T-cell (primary cell): ENCODE results near the gene TMEM151B. TPM values are rescaled to one million over a fixed set of nuclear protein-coding genes. Genes with fewer than 3 reads are reported as not detected.

Experiments used
- ATAC-seq, 4 experiments: fragments of 200-7000 bp in 3 of 4; fragments of 150-1000 bp in 1 of 4; cut with Tn5 transposase; replicated peaks in 1 of 4; 1 replicate in 3 of 4; 2 replicates in 1 of 4; pipeline ENCODE4 v1.10.0; 2021; ENCODE audit warnings: moderate library complexity in 3 of 4, mild to moderate bottlenecking in 2 of 4, moderate number of reproducible peaks in 1 of 4
- CTCF ChIA-PET, 2 donors: fragments of 300-600 bp; sonication (Branson Sonifier 250); formaldehyde crosslinking; loops; one replicate each; lab custom pipeline; 2022; ENCODE audit warnings: antibody characterized with exemption in 2 of 2; lab: Charles Lee
- POLR2A ChIA-PET, 2 donors: fragments of 300-600 bp; sonication (Branson Sonifier 250); formaldehyde crosslinking; loops; one replicate each; lab custom pipeline; 2022; ENCODE audit warnings: antibody characterized with exemption in 2 of 2; lab: Charles Lee
- DNase-seq, 35 experiments: peaks; one replicate each; pipeline versions ENCODE4 v3.0.0 to v3.0.0-alpha.2; 2013 to 2023
- H3K27ac ChIP-seq: one replicate; pipeline ENCODE4 v1.5.1; 2013; ENCODE audit warnings: low read length
- H3K27me3 ChIP-seq, 2 experiments: replicated peaks in 1 of 2; 1 replicate in 1 of 2; 2 replicates in 1 of 2; pipeline versions ENCODE4 v1.6.1 to v1.7.0; 2013; ENCODE audit warnings: low read length in 1 of 2, mixed read lengths in 1 of 2; ENCODE audit not compliant: control insufficient read depth in 2 of 2, insufficient read depth in 2 of 2; ENCODE audit errors: extremely low read depth in 1 of 2
- H3K36me3 ChIP-seq, 2 donors: 1 replicate in 1 of 2; 2 replicates in 1 of 2; pipeline versions ENCODE4 v1.6.1 to v1.7.0; 2013; ENCODE audit warnings: low read length in 1 of 2; ENCODE audit not compliant: control insufficient read depth in 2 of 2, insufficient read depth in 1 of 2; ENCODE audit errors: extremely low read depth in 1 of 2
- H3K4me1 ChIP-seq, 2 experiments: 1 replicate in 1 of 2; 2 replicates in 1 of 2; pipeline versions ENCODE4 v1.6.1 to v1.7.0; 2013; ENCODE audit warnings: low read length in 2 of 2, mixed read lengths in 1 of 2; ENCODE audit not compliant: insufficient read depth in 2 of 2, control insufficient read depth in 1 of 2; ENCODE audit errors: extremely low read depth in 1 of 2
- H3K4me3 ChIP-seq, 2 donors: 1 replicate in 1 of 2; 2 replicates in 1 of 2; pipeline versions ENCODE4 v1.5.1 to v1.7.0; 2013; ENCODE audit warnings: mild to moderate bottlenecking in 2 of 2, low read length in 1 of 2, moderate library complexity in 1 of 2; ENCODE audit not compliant: control insufficient read depth in 1 of 2; ENCODE audit errors: extremely low read depth in 1 of 2
- H3K9me3 ChIP-seq: 2 replicates; pipeline ENCODE4 v1.7.0; 2013
- H3K27ac Mint-ChIP-seq, 2 donors: one replicate each; pipeline ENCODE4 v1.8.0; 2020 to 2021; ENCODE audit warnings: mild to moderate bottlenecking in 2 of 2, mixed read lengths in 2 of 2
- H3K27me3 Mint-ChIP-seq, 2 donors: one replicate each; pipeline ENCODE4 v1.8.0; 2021 to 2022; ENCODE audit warnings: mixed read lengths in 2 of 2
- H3K36me3 Mint-ChIP-seq: one replicate; pipeline ENCODE4 v1.8.0; 2021; ENCODE audit warnings: mixed read lengths
- H3K4me1 Mint-ChIP-seq, 3 donors: one replicate each; pipeline ENCODE4 v1.8.0; 2020 to 2022; ENCODE audit warnings: mixed read lengths in 3 of 3, mild to moderate bottlenecking in 1 of 3
- H3K4me3 Mint-ChIP-seq, 3 donors: one replicate each; pipeline ENCODE4 v1.8.0; 2020 to 2022; ENCODE audit warnings: mild to moderate bottlenecking in 3 of 3, mixed read lengths in 3 of 3, moderate library complexity in 3 of 3
- H3K9me3 Mint-ChIP-seq, 3 donors: one replicate each; pipeline ENCODE4 v1.8.0; 2020 to 2022; ENCODE audit warnings: mixed read lengths in 3 of 3
- WGBS: methylation state at CpG from one replicate; pipeline ENCODE4 v1.1.5; 2013; ENCODE audit warnings: missing lambda C conversion rate; ENCODE audit not compliant: insufficient coverage; 5-methylcytosine and 5-hydroxymethylcytosine counted together
- total RNA-seq, 35 experiments: library from RNA in 6 of 35; stranded (reverse) in 6 of 35; fragments of 120-200 nt in 1 of 35; gene quantifications; one replicate each; pipeline versions ENCODE4 v1.2.1 to v1.2.4 and lab custom pipeline; 2013 to 2026

TMEM151B gene
- total RNA-seq, 5 donors from 2014 or later (not counting 1 experiment from before 2014, with no cell fraction given): 0.13 to 0.18 (median 0.14) TPM; not detected in 2

- Mint-ChIP-seq H3K9me3 (no peaks in the 10 kb centered on the region), H3K4me3 (no peak overlapping the region), H3K4me1 (peaks cover 13 to 18% (median 17%) of the 10 kb centered on the region in 3 donors), H3K27me3 (no peaks in the 10 kb centered on the region), H3K36me3 (no peaks in the 10 kb centered on the region), H3K27ac (no peak overlapping the region)
- ATAC-seq (no peak), DNase-seq (no peak)
- Histone ChIP-seq H3K36me3 (no peaks in the 10 kb centered on the region), H3K4me1 (peaks cover 5 to 20% of the 10 kb centered on the region in 2 experiments), H3K27me3 (peaks cover 0 to 12% of the 10 kb centered on the region in 2 experiments), H3K9me3 (no peaks in the 10 kb centered on the region), H3K27ac (no peak overlapping the region), H3K4me3 (no peak overlapping the region)
- 100% methylated on average over 3 of the region's 7 CpGs for WGBS
- CTCF ChIA-PET: interaction anchor here in 1 of 2 donors (1.3 kb wide), 1 partner anchor 16 kb away, joined by 4 read pairs; no protein-coding TSS in a partner anchor
- POLR2A ChIA-PET: interaction anchor here in 1 of 2 donors (0.6 kb wide), 2 partner anchors 8 to 41 kb away, joined by 3 read pairs; no protein-coding TSS in a partner anchor
Measured at GRCh38 chr6:44227148-44227793, 43.0 kb upstream of the TMEM151B start.

- H3K4me3 Mint-ChIP-seq: no peak overlapping the region
- H3K27ac Mint-ChIP-seq: no peak overlapping the region
- no peaks in the 10 kb centered on the region for H3K36me3 Mint-ChIP-seq
Measured at GRCh38 chr6:44228031-44228430, 42.2 kb upstream of the TMEM151B start.

GRCh38 chr6:44228433-44228832, 41.8 kb upstream of the TMEM151B start:
- Histone ChIP-seq H3K4me3 (no peak overlapping the region), H3K36me3 (no peaks in the 10 kb centered on the region), H3K27ac (no peak overlapping the region), H3K27me3 (peaks cover 0 to 5% of the 10 kb centered on the region in 2 experiments), H3K4me1 (peaks cover 3 to 12% of the 10 kb centered on the region in 2 experiments), H3K9me3 (no peaks in the 10 kb centered on the region)
- Mint-ChIP-seq H3K9me3 (no peaks in the 10 kb centered on the region), H3K27me3 (no peaks in the 10 kb centered on the region), H3K4me3 (no peak overlapping the region), H3K36me3 (no peaks in the 10 kb centered on the region), H3K27ac (no peak overlapping the region), H3K4me1 (peaks cover 8 to 10% (median 8%) of the 10 kb centered on the region in 3 donors)
- 96% methylated on average over 7 of the region's 7 CpGs for WGBS
- ChIA-PET POLR2A (no interaction called here), CTCF (interaction anchor here in 1 of 2 donors (1.3 kb wide), 1 partner anchor 14 kb away, joined by 4 read pairs; no protein-coding TSS in a partner anchor)
- DNase-seq: no peak
- no peak for ATAC-seq

More at GRCh38 chr6:44228031-44228430, 42.2 kb upstream of the TMEM151B start:
- Histone ChIP-seq H3K36me3 (no peaks in the 10 kb centered on the region), H3K27ac (no peak overlapping the region), H3K4me3 (no peak overlapping the region), H3K4me1 (peaks cover 3 to 14% of the 10 kb centered on the region in 2 experiments), H3K9me3 (no peaks in the 10 kb centered on the region), H3K27me3 (peaks cover 0 to 6% of the 10 kb centered on the region in 2 experiments)
- Mint-ChIP-seq H3K9me3 (no peaks in the 10 kb centered on the region), H3K4me1 (peaks cover 8 to 11% (median 10%) of the 10 kb centered on the region in 3 donors), H3K27me3 (no peaks in the 10 kb centered on the region)
- DNase-seq (no peak), ATAC-seq (no peak)
- ChIA-PET POLR2A (no interaction called here), CTCF (interaction anchor here in 1 of 2 donors (1.3 kb wide), 1 partner anchor 15 kb away, joined by 4 read pairs; no protein-coding TSS in a partner anchor)
- 100% methylated on average over 1 of the region's 6 CpGs for WGBS

- Mint-ChIP-seq H3K27me3 (no peaks in the 10 kb centered on the region), H3K9me3 (no peaks in the 10 kb centered on the region), H3K4me3 (no peak overlapping the region), H3K36me3 (no peaks in the 10 kb centered on the region), H3K27ac (no peak overlapping the region), H3K4me1 (peaks cover 7 to 10% (median 8%) of the 10 kb centered on the region in 3 donors)
- no peaks in the 10 kb centered on the region for H3K36me3 ChIP-seq
- no peaks in the 10 kb centered on the region for H3K9me3 ChIP-seq
- ChIA-PET CTCF (no interaction called here), POLR2A (no interaction called here)
- no peak for ATAC-seq
- DNase-seq: no peak
- no peak overlapping the region for H3K27ac ChIP-seq
- H3K4me3 ChIP-seq: no peak overlapping the region
- peaks cover 0 to 5% of the 10 kb centered on the region in 2 experiments for H3K27me3 ChIP-seq
- H3K4me1 ChIP-seq: peaks cover 3 to 9% of the 10 kb centered on the region in 2 experiments
- WGBS: 83% methylated on average over 3 of the region's 5 CpGs
Measured at GRCh38 chr6:44228836-44229235, 41.4 kb upstream of the TMEM151B start.

- WGBS: 95% methylated on average over 11 of the region's 11 CpGs
- ATAC-seq (no peak), DNase-seq (no peak)
- CTCF ChIA-PET: no interaction called here
- POLR2A ChIA-PET: no interaction called here
- H3K4me1 Mint-ChIP-seq: peaks cover under 1 to 3% (median 2%) of the 10 kb centered on the region in 3 donors
- no peaks in the 10 kb centered on the region for H3K9me3 Mint-ChIP-seq
- Histone ChIP-seq H3K4me3 (no peak overlapping the region), H3K27me3 (peaks cover 0 to 5% of the 10 kb centered on the region in 2 experiments), H3K4me1 (peaks cover 0 to 3% of the 10 kb centered on the region in 2 experiments), H3K36me3 (no peaks in the 10 kb centered on the region), H3K9me3 (no peaks in the 10 kb centered on the region), H3K27ac (no peak overlapping the region)
- H3K36me3 Mint-ChIP-seq: no peaks in the 10 kb centered on the region
- no peak overlapping the region for H3K4me3 Mint-ChIP-seq
- H3K27ac Mint-ChIP-seq: no peak overlapping the region
- H3K27me3 Mint-ChIP-seq: no peaks in the 10 kb centered on the region
Measured at GRCh38 chr6:44229376-44230033, 40.7 kb upstream of the TMEM151B start.

- no peaks in the 10 kb centered on the region for H3K36me3 Mint-ChIP-seq
- ChIA-PET POLR2A (no interaction called here), CTCF (no interaction called here)
Measured at GRCh38 chr6:44230034-44230675, 40.1 kb upstream of the TMEM151B start.

More at GRCh38 chr6:44230034-44230675, 40.1 kb upstream of the TMEM151B start:
- Mint-ChIP-seq H3K9me3 (no peaks in the 10 kb centered on the region), H3K4me3 (no peak overlapping the region), H3K4me1 (no peaks in the 10 kb centered on the region), H3K27ac (no peak overlapping the region), H3K27me3 (no peaks in the 10 kb centered on the region)
- Histone ChIP-seq H3K9me3 (no peaks in the 10 kb centered on the region), H3K4me3 (no peak overlapping the region), H3K4me1 (no peaks in the 10 kb centered on the region), H3K27me3 (peaks cover 0 to 5% of the 10 kb centered on the region in 2 experiments), H3K27ac (no peak overlapping the region), H3K36me3 (no peaks in the 10 kb centered on the region)
- DNase-seq: no peak
- 100% methylated on average over 2 of the region's 10 CpGs for WGBS
- ATAC-seq: no peak
